H1 (cell line): ENCODE results near the gene KRT85. TPM values are rescaled to one million over a fixed set of nuclear protein-coding genes. Genes with fewer than 3 reads are reported as not detected.

ENCODE experiments used
- CTCF ChIA-PET: fragments of 300-600 bp; sonication (Branson Sonifier 250); formaldehyde crosslinking; loops from one replicate; lab custom pipeline; 2021; ENCODE audit not compliant: partially characterized antibody; lab: Charles Lee
- POLR2A ChIA-PET: fragments of 300-600 bp; sonication (Branson Sonifier 250); formaldehyde crosslinking; loops from one replicate; lab custom pipeline; 2021; ENCODE audit warnings: inconsistent platforms; ENCODE audit not compliant: partially characterized antibody; lab: Charles Lee
- DNase-seq, 2 experiments: peaks; one replicate each; pipeline versions ENCODE4 v3.0.0 to v3.0.0-alpha.2; 2010 to 2022; ENCODE audit warnings: low spot score in 2 of 2, low read depth in 1 of 2, mixed read lengths in 1 of 2
- FAIRE-seq: peaks from 2 replicates; lab custom pipeline; 2011; peaks lifted over from hg19 to GRCh38; lab: Jason Lieb, UNC
- H2AFZ ChIP-seq: 2 replicates; pipeline ENCODE4 v1.8.1; 2012; ENCODE audit warnings: low read length, inconsistent platforms
- H2AK5ac ChIP-seq: 2 replicates; pipeline ENCODE4 v1.6.1; 2013; ENCODE audit warnings: low read depth, low read length
- H2BK120ac ChIP-seq: replicated peaks from 2 replicates; pipeline ENCODE3; 2013; ENCODE audit warnings: low read depth, low read length, inconsistent platforms
- H2BK12ac ChIP-seq: 2 replicates; pipeline ENCODE4 v1.6.1; 2013; ENCODE audit warnings: low read depth, low read length
- H2BK15ac ChIP-seq: 2 replicates; pipeline ENCODE4 v1.6.1; 2013; ENCODE audit warnings: low read length
- H2BK20ac ChIP-seq: 2 replicates; pipeline ENCODE4 v1.6.1; 2013; ENCODE audit warnings: low read length
- H2BK5ac ChIP-seq: 2 replicates; pipeline ENCODE4 v1.6.1; 2013; ENCODE audit warnings: low read depth, low read length
- H3K14ac ChIP-seq: 2 replicates; pipeline ENCODE4 v1.6.1; 2013; ENCODE audit warnings: inconsistent platforms; ENCODE audit not compliant: insufficient read length
- H3K18ac ChIP-seq: 2 replicates; pipeline ENCODE4 v1.6.1; 2013; ENCODE audit warnings: low read length; ENCODE audit errors: extremely low read depth
- H3K23ac ChIP-seq: 2 replicates; pipeline ENCODE4 v1.6.1; 2013; ENCODE audit warnings: inconsistent platforms; ENCODE audit not compliant: insufficient read length
- H3K23me2 ChIP-seq: 2 replicates; pipeline ENCODE4 v1.6.1; 2013; ENCODE audit warnings: low read depth, low read length
- H3K27ac ChIP-seq: 2 replicates; pipeline ENCODE4 v1.6.1; 2011; ENCODE audit warnings: low read depth, low read length, inconsistent platforms
- H3K27me3 ChIP-seq, 4 experiments: replicated peaks in 1 of 4; 1 replicate in 1 of 4; 2 replicates in 3 of 4; pipeline versions ENCODE4 v1.6.1 to v1.8.1; 2011 to 2013; ENCODE audit warnings: low read length in 3 of 4, mild to moderate bottlenecking in 3 of 4, inconsistent platforms in 2 of 4, mixed read lengths in 2 of 4, moderate library complexity in 1 of 4; ENCODE audit not compliant: control insufficient read depth in 3 of 4, insufficient read depth in 3 of 4; ENCODE audit errors: extremely low read depth in 1 of 4
- H3K36me3 ChIP-seq, 4 experiments: 2 replicates each; pipeline versions ENCODE4 v1.6.1 to v1.8.1; 2011 to 2013; ENCODE audit warnings: mild to moderate bottlenecking in 4 of 4, low read length in 3 of 4, moderate library complexity in 2 of 4, control low read depth in 1 of 4, inconsistent platforms in 1 of 4; ENCODE audit not compliant: insufficient read depth in 4 of 4, control insufficient read depth in 2 of 4
- H3K4ac ChIP-seq: replicated peaks from 2 replicates; pipeline ENCODE3; 2013; ENCODE audit warnings: low read length, low read depth, mixed read lengths, inconsistent platforms; ENCODE audit not compliant: insufficient read length
- H3K4me1 ChIP-seq, 4 experiments: replicated peaks in 1 of 4; 1 replicate in 1 of 4; 2 replicates in 3 of 4; pipeline versions ENCODE4 v1.6.1 to v1.8.1; 2011 to 2013; ENCODE audit warnings: low read length in 3 of 4, inconsistent platforms in 2 of 4, mixed read lengths in 1 of 4; ENCODE audit not compliant: insufficient read depth in 4 of 4, control insufficient read depth in 3 of 4
- H3K4me2 ChIP-seq, 2 experiments: 2 replicates each; pipeline versions ENCODE4 v1.6.1 to v1.8.1; 2011 to 2013; ENCODE audit warnings: low read depth in 2 of 2, low read length in 2 of 2, control low read depth in 1 of 2, inconsistent platforms in 1 of 2, mild to moderate bottlenecking in 1 of 2; ENCODE audit not compliant: insufficient read depth in 1 of 2
- H3K4me3 ChIP-seq, 4 experiments: fragments of 200-600, 300-600 bp in 1 of 4; sonication (generic), shearing (Covaris generic), sonication (Bioruptor Twin) in 1 of 4; 2 replicates each; pipeline versions ENCODE4 v1.5.1 to v1.8.1; 2011 to 2016; ENCODE audit warnings: low read length in 4 of 4, low read depth in 3 of 4, control low read depth in 2 of 4, inconsistent platforms in 2 of 4, mild to moderate bottlenecking in 2 of 4, mixed read lengths in 1 of 4, moderate library complexity in 1 of 4; ENCODE audit not compliant: insufficient read depth in 2 of 4; ENCODE audit errors: extremely low read depth in 1 of 4
- H3K56ac ChIP-seq: replicated peaks from 2 replicates; pipeline ENCODE3; 2013; ENCODE audit warnings: low read depth, mild to moderate bottlenecking, mixed read lengths, low read length, inconsistent platforms; ENCODE audit not compliant: insufficient read length
- H3K79me1 ChIP-seq: 2 replicates; pipeline ENCODE4 v1.6.1; 2013; ENCODE audit warnings: low read depth, low read length, control low read depth
- H3K79me2 ChIP-seq, 2 experiments: 2 replicates each; pipeline versions ENCODE4 v1.6.1 to v1.8.1; 2012 to 2013; ENCODE audit warnings: low read length in 2 of 2, mild to moderate bottlenecking in 2 of 2, inconsistent platforms in 1 of 2; ENCODE audit not compliant: insufficient read depth in 2 of 2, control insufficient read depth in 1 of 2
- H3K9ac ChIP-seq, 4 experiments: replicated peaks in 1 of 4; 1 replicate in 1 of 4; 2 replicates in 3 of 4; pipeline versions ENCODE4 v1.6.1 to v1.8.1; 2011 to 2013; ENCODE audit warnings: low read depth in 3 of 4, low read length in 3 of 4, control low read depth in 2 of 4, mild to moderate bottlenecking in 2 of 4, moderate library complexity in 2 of 4, inconsistent platforms in 1 of 4; ENCODE audit errors: extremely low read depth in 1 of 4
- H3K9me3 ChIP-seq, 2 experiments: 2 replicates each; pipeline versions ENCODE4 v1.6.1 to v1.8.1; 2012 to 2013; ENCODE audit warnings: mild to moderate bottlenecking in 2 of 2, moderate library complexity in 2 of 2, control low read depth in 1 of 2, inconsistent platforms in 1 of 2, low read depth in 1 of 2, low read length in 1 of 2, mixed read lengths in 1 of 2; ENCODE audit not compliant: insufficient read depth in 2 of 2
- H4K20me1 ChIP-seq, 2 experiments: replicated peaks in 1 of 2; 2 replicates each; pipeline versions ENCODE3 to v1.8.1; 2011 to 2013; ENCODE audit warnings: inconsistent platforms in 2 of 2, low read length in 2 of 2, mild to moderate bottlenecking in 1 of 2; ENCODE audit not compliant: insufficient read depth in 2 of 2, control insufficient read depth in 1 of 2
- H4K5ac ChIP-seq: 2 replicates; pipeline ENCODE4 v1.6.1; 2013; ENCODE audit warnings: low read length, low read depth, mixed read lengths, inconsistent platforms; ENCODE audit not compliant: insufficient read length
- H4K8ac ChIP-seq: 2 replicates; pipeline ENCODE4 v1.8.0; 2013; ENCODE audit warnings: mild to moderate bottlenecking, moderate library complexity, low read length, inconsistent platforms; ENCODE audit not compliant: insufficient read depth; ENCODE audit errors: extremely low read depth
- H4K91ac ChIP-seq: replicated peaks from 2 replicates; pipeline ENCODE3; 2013; ENCODE audit warnings: low read length, mixed read lengths, inconsistent platforms; ENCODE audit not compliant: insufficient read length
- BACH1 ChIP-seq: IDR thresholded peaks from 2 replicates; pipeline ENCODE4 v1.6.1; 2012; ENCODE audit warnings: low read length, improper control_type of control experiment
- CBX8 ChIP-seq: fragments of 300-800, 300-1000 bp; sonication (generic); IDR thresholded peaks from 2 replicates; pipeline ENCODE4 v1.7.1; 2016; ENCODE audit warnings: low read depth, low read length, borderline replicate concordance
- CREB1 ChIP-seq: IDR thresholded peaks from 2 replicates; pipeline ENCODE4 v1.6.1; 2012; ENCODE audit warnings: inconsistent platforms
- CTBP2 ChIP-seq: IDR thresholded peaks from 2 replicates; pipeline ENCODE4 v1.7.0; 2011; ENCODE audit warnings: borderline replicate concordance, mild to moderate bottlenecking, moderate library complexity, mixed read lengths, low read length; ENCODE audit not compliant: insufficient read depth, insufficient read length
- JUND ChIP-seq: IDR thresholded peaks from 2 replicates; pipeline ENCODE4 v1.6.1; 2011; ENCODE audit warnings: mild to moderate bottlenecking, improper control_type of control experiment, low read length
- MAFK ChIP-seq: IDR thresholded peaks from 2 replicates; pipeline ENCODE4 v1.6.1; 2012; ENCODE audit warnings: low read depth, mild to moderate bottlenecking, improper control_type of control experiment, low read length
- NRF1 ChIP-seq: IDR thresholded peaks from 2 replicates; pipeline ENCODE4 v1.6.1; 2011; ENCODE audit warnings: mild to moderate bottlenecking, low read depth, low read length, improper control_type of control experiment
- PHF8 ChIP-seq: fragments of 200-600 bp; sonication (generic); conservative IDR thresholded peaks from 2 replicates; pipeline ENCODE4 v1.7.1; 2012; ENCODE audit warnings: low read depth, mild to moderate bottlenecking, inconsistent platforms, low read length, moderate library complexity
- RFX5 ChIP-seq: IDR thresholded peaks from 2 replicates; pipeline ENCODE4 v1.6.1; 2011; ENCODE audit warnings: low read depth, low read length, improper control_type of control experiment, borderline replicate concordance
- SAP30 ChIP-seq: fragments of 300-600 bp; sonication (generic); IDR thresholded peaks from 2 replicates; pipeline ENCODE4 v1.7.1; 2012; ENCODE audit warnings: low read length, moderate library complexity, mild to moderate bottlenecking, inconsistent platforms; ENCODE audit not compliant: insufficient read depth, insufficient replicate concordance
- SP1 ChIP-seq: IDR thresholded peaks from 2 replicates; pipeline ENCODE4 v1.6.1; 2011; ENCODE audit warnings: low read depth, low read length
- SRF ChIP-seq: IDR thresholded peaks from 2 replicates; pipeline ENCODE4 v1.6.1; 2011; ENCODE audit warnings: mild to moderate bottlenecking, low read depth, low read length, moderate library complexity
- WGBS, 2 experiments: shearing (Covaris generic) in 1 of 2; methylation state at CpG; one replicate each; pipeline versions ENCODE4 v1.1.6 to v1.1.7; 2013 to 2015; ENCODE audit warnings: low lambda C conversion rate in 2 of 2, mixed read lengths in 2 of 2, inconsistent platforms in 1 of 2, low coverage in 1 of 2, missing lambda C conversion rate in 1 of 2; ENCODE audit not compliant: insufficient replicate concordance in 2 of 2, insufficient coverage in 1 of 2, insufficient read length in 1 of 2; ENCODE audit errors: extremely low coverage in 1 of 2, missing lambda C conversion rate in 1 of 2; 5-methylcytosine and 5-hydroxymethylcytosine counted together
- polyA plus RNA-seq, 7 experiments: library from polyadenylated mRNA; depleted of rRNA in 3 of 7; stranded (reverse) in 5 of 7; unstranded in 2 of 7; fragments of >200 nt in 5 of 7; fragments of 200-250 nt in 2 of 7; gene quantifications; 1 replicate in 5 of 7; 2 replicates in 1 of 7; 4 replicates in 1 of 7; pipeline versions ENCODE4 v1.2.1 to v1.2.3, GENCODE V29; 2011 to 2013; ENCODE audit warnings: missing spikeins in 2 of 7, mixed read lengths in 2 of 7
- total RNA-seq: library from RNA; stranded (reverse); fragmentation: NEBNext Ultra II Directional; extraction: Animal tissue kit (Norgen Biotek cat#: 25700); gene quantifications from 2 replicates; pipeline ENCODE4 v1.2.1, GENCODE V29; 2021
- TF ChIP-seq, protein P1 (sequence below): IDR thresholded peaks from 2 replicates; pipeline ENCODE4 v1.6.1; 2011; ENCODE audit warnings: low read depth, mild to moderate bottlenecking, low read length; ENCODE audit not compliant: insufficient read depth

The KRT85 gene
- total and polyA plus RNA-seq, 2 of the 8 experiments (the other 6 are each of a cell fraction or from before 2014, with no cell fraction given) = not detected

DNA sequence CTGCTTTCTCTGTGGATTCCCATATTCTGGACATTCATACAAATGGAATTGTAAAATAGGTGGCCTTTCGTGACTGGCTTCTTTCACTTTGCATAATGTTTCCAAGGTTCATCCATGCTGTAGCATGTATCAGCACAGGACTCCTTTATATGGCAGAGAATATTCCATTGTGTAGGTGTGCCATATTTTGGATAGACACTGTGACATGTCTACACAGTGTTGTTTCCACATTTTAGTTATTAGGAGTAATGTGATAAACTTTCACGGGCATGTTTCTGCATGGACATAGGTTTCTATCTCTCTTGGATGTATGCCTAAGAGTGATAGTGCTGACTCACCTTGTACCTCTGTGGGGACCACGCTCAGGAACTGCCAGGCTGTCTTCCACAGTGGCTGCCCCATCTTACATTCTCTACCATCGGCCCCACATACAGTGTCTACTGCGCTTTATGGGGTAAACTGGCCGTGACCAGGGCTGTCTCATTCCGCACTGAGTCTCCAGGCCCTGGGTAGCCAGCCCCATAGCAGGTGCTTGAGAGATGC is 25.3 kb upstream of the KRT85 start:
- Histone ChIP-seq H3K79me1 (no peaks in the 10 kb centered on the region; the same call in 1 of the 2 replicates), H3K27ac (no peak overlapping the region), H3K36me3 (no peaks in the 10 kb centered on the region), H3K56ac (no peak overlapping the region), H3K14ac (no peak overlapping the region), H3K23me2 (no peaks in the 10 kb centered on the region), H3K4me1 (peaks cover 0 to 7% (median 1%) of the 10 kb centered on the region in 4 experiments; a peak in 2 of 7 replicates), H2BK15ac (no peak overlapping the region), H4K5ac (no peak overlapping the region), H3K4me3 (no peak overlapping the region), H3K4ac (no peak overlapping the region), H2BK5ac (no peak overlapping the region), H3K4me2 (no peak overlapping the region), H2AFZ (no peak overlapping the region), H4K8ac (no peak overlapping the region), H3K79me2 (no peaks in the 10 kb centered on the region), H3K9ac (no peak overlapping the region), H4K20me1 (no peaks in the 10 kb centered on the region), H2BK12ac (no peak overlapping the region), H3K18ac (no peak overlapping the region), H2BK120ac (no peak overlapping the region), H3K23ac (no peak overlapping the region), H4K91ac (no peak overlapping the region), H3K27me3 (peaks cover 0 to 4% (median 0%) of the 10 kb centered on the region in 4 experiments; a peak in 1 of 7 replicates), H2AK5ac (no peak overlapping the region), H3K9me3 (no peaks in the 10 kb centered on the region), H2BK20ac (no peak overlapping the region)
- FAIRE-seq (no peak), DNase-seq (no peak)
- ChIA-PET POLR2A (interaction anchor here (0.6 kb wide), 1 partner anchor 481 kb away, joined by 3 read pairs; no protein-coding TSS in a partner anchor), CTCF (interaction anchor here (0.6 to 11.3 kb wide), 27 partner anchors 9 to 487 kb away, joined by 3 to 112 read pairs (median 4); partner anchors contain the start of gene KRT5)
- WGBS, 2 experiments = 88% methylated on average over 7 of the region's 7 CpGs; no CpG with 5 or more reads in 1 of the 2 experiments
- TF ChIP-seq JUND (no peak), SP1 (no peak), CTBP2 (no peak), MAFK (no peak), BACH1 (no peak), CBX8 (no peak), PHF8 (no peak), SRF (no peak), NRF1 (no peak), SAP30 (no peak), RFX5 (no peak), CREB1 (no peak)
- TF ChIP-seq, protein P1, sequence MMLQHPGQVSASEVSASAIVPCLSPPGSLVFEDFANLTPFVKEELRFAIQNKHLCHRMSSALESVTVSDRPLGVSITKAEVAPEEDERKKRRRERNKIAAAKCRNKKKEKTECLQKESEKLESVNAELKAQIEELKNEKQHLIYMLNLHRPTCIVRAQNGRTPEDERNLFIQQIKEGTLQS = no peak
